Calu3 (cell line): ENCODE results near the gene FLNA. TPM values are rescaled to one million over a fixed set of nuclear protein-coding genes. Genes with fewer than 3 reads are reported as not detected.

Experiments
- BruUV-seq: library from RNA; stranded (reverse); fragments of 400-500 nt; replicated peaks from 2 replicates; lab custom pipeline; 2021; lab: Mats Ljungman, UMichigan
- CTCF ChIA-PET: fragments of 300-600 bp; sonication (Branson Sonifier 250); formaldehyde crosslinking; loops from one replicate; lab custom pipeline; 2022; ENCODE audit warnings: antibody characterized with exemption; lab: Charles Lee
- DNase-seq: peaks from one replicate; pipeline ENCODE4 v3.0.0; 2022
- H3K27ac Mint-ChIP-seq: one replicate; pipeline ENCODE4 v1.8.0; 2022; ENCODE audit warnings: mixed read lengths; ENCODE audit not compliant: unreplicated experiment
- H3K27me3 Mint-ChIP-seq: one replicate; pipeline ENCODE4 v1.8.0; 2022; ENCODE audit warnings: mixed read lengths; ENCODE audit not compliant: unreplicated experiment
- H3K36me3 Mint-ChIP-seq: one replicate; pipeline ENCODE4 v1.8.0; 2022; ENCODE audit warnings: mild to moderate bottlenecking, moderate library complexity, mixed read lengths; ENCODE audit not compliant: insufficient read depth, unreplicated experiment
- H3K4me1 Mint-ChIP-seq: one replicate; pipeline ENCODE4 v1.8.0; 2022; ENCODE audit warnings: mild to moderate bottlenecking, low read depth, mixed read lengths; ENCODE audit not compliant: unreplicated experiment
- H3K4me3 Mint-ChIP-seq: one replicate; pipeline ENCODE4 v1.8.0; 2022; ENCODE audit warnings: mild to moderate bottlenecking, low read depth, moderate library complexity, mixed read lengths; ENCODE audit not compliant: unreplicated experiment
- H3K9me3 Mint-ChIP-seq: one replicate; pipeline ENCODE4 v1.8.0; 2022; ENCODE audit warnings: low read depth, mixed read lengths; ENCODE audit not compliant: unreplicated experiment
- CTCF ChIP-seq: fragments of 200-600 bp; IDR thresholded peaks from one replicate; pipeline ENCODE4 v1.8.0; 2022; ENCODE audit warnings: antibody characterized with exemption; ENCODE audit not compliant: unreplicated experiment
- intact Hi-C: fragments of 100-400 bp; cut with micrococcal nuclease; formaldehyde crosslinking; loops from one replicate; pipeline ENCODE4 v1.10.0; 2022; ENCODE audit not compliant: unreplicated experiment
- total RNA-seq: library from RNA; stranded (reverse); gene quantifications from 2 replicates; pipeline ENCODE4 v1.2.3, GENCODE V29; 2022

FLNA gene
- total RNA-seq, 1 experiment from 2014 or later = 1,240 TPM

GRCh38 chrX:154365997-154366665, 8.3 kb downstream of the FLNA start:
- Mint-ChIP-seq H3K9me3 (no peaks in the 10 kb centered on the region), H3K4me3 (peak overlapping the region; percentile 39), H3K36me3 (peaks cover 99% of the 10 kb centered on the region), H3K27me3 (no peaks in the 10 kb centered on the region), H3K27ac (peak overlapping the region; percentile 79), H3K4me1 (peaks cover 9% of the 10 kb centered on the region)
- no TSS peak for BruUV-seq
- CTCF ChIA-PET = no interaction called here
- no peak for DNase-seq
- intact Hi-C loops = no loop called here
- TF ChIP-seq CTCF = no peak

- Mint-ChIP-seq H3K27me3 (no peaks in the 10 kb centered on the region), H3K27ac (peak overlapping the region; percentile 79), H3K36me3 (peaks cover 99% of the 10 kb centered on the region), H3K9me3 (no peaks in the 10 kb centered on the region), H3K4me1 (peaks cover 9% of the 10 kb centered on the region), H3K4me3 (peak overlapping the region; percentile 39)
- intact Hi-C loops = no loop called here
- TF ChIP-seq CTCF = no peak
- no TSS peak for BruUV-seq
- CTCF ChIA-PET = no interaction called here
- DNase-seq = no peak
Measured at GRCh38 chrX:154365052-154365600, 9.3 kb downstream of the FLNA start.

- no peak overlapping the region for H3K27ac Mint-ChIP-seq
- no peaks in the 10 kb centered on the region for H3K9me3 Mint-ChIP-seq
- TF ChIP-seq CTCF = no peak
- H3K36me3 Mint-ChIP-seq = peaks cover 99% of the 10 kb centered on the region
- no peak overlapping the region for H3K4me3 Mint-ChIP-seq
- CTCF ChIA-PET = no interaction called here
- intact Hi-C loops = no loop called here
- no TSS peak for BruUV-seq
- H3K27me3 Mint-ChIP-seq = no peaks in the 10 kb centered on the region
- H3K4me1 Mint-ChIP-seq = peaks cover 12% of the 10 kb centered on the region
- no peak for DNase-seq
Measured at GRCh38 chrX:154363706-154364439, 10.6 kb downstream of the FLNA start.

GRCh38 chrX:154362085-154362742, 12.2 kb downstream of the FLNA start:
- Mint-ChIP-seq H3K27me3 (no peaks in the 10 kb centered on the region), H3K9me3 (no peaks in the 10 kb centered on the region), H3K27ac (no peak overlapping the region), H3K4me3 (no peak overlapping the region), H3K4me1 (peaks cover 7% of the 10 kb centered on the region), H3K36me3 (peaks cover 99% of the 10 kb centered on the region)
- TF ChIP-seq CTCF = no peak
- CTCF ChIA-PET = interaction anchor here (1.0 kb wide), 1 partner anchor 11 kb away, joined by 5 read pairs; no protein-coding TSS in a partner anchor
- intact Hi-C loops = no loop called here
- no peak for DNase-seq
- TSS peak; percentile 1 for BruUV-seq
